GM19351 (cell line): Measurements from ENCODE around the gene PSME3.
"Not testable (repeated sequence)": the region's sequence is repeated elsewhere in the genome, so short reads cannot be mapped to it uniquely, and the experiment has no call there.

Source experiments
- ATAC-seq: cut with Tn5 transposase; IDR thresholded peaks from one replicate; pipeline ENCODE4 v1.9.1; 2021; ENCODE audit warnings: mild to moderate bottlenecking, moderate library complexity; ENCODE audit not compliant: unreplicated experiment

PSME3 gene

DNA sequence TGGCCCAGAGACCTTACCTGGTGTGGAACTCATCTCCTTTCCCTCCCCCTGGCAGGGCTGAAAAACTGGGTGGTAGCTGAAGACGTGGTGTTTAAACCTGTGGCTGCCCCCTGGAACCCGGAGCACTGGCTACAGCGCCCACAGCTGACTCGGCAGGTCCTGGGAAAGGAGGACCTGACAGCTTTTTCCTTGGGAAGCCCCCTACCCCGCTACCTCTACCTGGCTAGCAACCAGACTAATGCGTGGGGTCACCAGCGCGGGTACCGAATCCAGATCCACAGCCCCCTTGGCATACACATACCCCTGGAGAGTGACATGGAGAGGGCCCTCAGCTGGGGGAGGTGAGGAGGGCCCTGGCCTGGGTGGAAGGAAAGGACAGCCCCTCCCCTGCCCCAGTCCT is 15.8 kb downstream of the PSME3 start:
- no peak for ATAC-seq

DNA sequence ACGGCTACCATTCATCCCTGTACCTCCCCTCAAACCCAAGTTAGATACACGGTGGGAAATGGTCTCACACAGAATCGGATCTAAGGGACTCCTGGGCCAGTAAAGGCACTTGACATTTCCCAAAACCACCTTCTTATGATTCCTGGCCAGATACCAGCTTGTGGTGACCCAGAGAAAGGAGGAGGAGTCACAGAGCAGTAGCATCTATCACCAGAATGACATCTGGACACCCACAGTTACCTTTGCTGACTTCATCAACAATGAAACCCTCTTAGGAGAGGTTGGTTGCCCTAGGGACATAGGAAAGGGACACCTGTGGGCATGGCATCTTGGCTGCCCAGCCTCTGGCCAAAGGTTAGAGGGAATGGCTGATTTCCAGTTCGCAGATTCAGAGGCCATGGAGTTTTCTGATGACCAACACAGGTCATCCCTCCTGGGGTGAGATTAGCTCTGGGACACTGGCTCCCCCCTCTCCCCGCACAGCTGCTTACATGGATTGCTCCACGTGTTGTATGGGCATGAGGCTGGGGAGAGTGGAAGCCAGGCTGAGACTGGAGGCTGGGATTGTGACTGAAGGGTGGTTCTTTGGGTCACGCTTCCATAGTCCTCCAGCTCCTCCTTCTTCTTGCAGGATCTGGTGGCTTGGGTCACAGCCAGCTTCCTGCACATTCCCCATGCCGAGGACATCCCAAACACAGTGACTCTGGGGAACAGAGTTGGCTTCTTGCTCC is 16.4 kb downstream of the PSME3 start:
- no peak for ATAC-seq

DNA sequence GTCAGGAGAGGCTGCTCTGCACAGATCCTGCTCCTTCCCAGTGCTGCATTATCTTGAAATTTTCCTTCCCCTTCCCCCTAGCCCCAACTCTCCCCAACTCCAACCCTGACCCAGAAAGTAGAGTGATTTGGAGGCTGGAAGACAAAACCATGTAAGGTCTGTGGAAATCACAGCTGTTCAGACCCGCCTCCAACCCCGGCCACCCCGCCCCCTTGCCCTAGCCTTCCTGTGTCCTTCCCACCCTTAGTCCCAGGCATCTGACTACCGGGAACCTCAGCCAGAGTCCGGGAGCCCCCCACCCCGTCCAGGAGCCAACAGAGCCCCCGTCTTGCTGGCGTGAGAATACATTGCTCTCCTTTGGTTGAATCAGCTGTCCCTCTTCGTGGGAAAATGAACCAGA is 17.8 kb downstream of the PSME3 start, which contains the start of gene AOC3:
TSS of gene AOC3 (plus strand) at position 246 of the 400 bp plus-strand sequence. CDS start at position 391, 145 bp downstream.
- ATAC-seq: no peak

DNA sequence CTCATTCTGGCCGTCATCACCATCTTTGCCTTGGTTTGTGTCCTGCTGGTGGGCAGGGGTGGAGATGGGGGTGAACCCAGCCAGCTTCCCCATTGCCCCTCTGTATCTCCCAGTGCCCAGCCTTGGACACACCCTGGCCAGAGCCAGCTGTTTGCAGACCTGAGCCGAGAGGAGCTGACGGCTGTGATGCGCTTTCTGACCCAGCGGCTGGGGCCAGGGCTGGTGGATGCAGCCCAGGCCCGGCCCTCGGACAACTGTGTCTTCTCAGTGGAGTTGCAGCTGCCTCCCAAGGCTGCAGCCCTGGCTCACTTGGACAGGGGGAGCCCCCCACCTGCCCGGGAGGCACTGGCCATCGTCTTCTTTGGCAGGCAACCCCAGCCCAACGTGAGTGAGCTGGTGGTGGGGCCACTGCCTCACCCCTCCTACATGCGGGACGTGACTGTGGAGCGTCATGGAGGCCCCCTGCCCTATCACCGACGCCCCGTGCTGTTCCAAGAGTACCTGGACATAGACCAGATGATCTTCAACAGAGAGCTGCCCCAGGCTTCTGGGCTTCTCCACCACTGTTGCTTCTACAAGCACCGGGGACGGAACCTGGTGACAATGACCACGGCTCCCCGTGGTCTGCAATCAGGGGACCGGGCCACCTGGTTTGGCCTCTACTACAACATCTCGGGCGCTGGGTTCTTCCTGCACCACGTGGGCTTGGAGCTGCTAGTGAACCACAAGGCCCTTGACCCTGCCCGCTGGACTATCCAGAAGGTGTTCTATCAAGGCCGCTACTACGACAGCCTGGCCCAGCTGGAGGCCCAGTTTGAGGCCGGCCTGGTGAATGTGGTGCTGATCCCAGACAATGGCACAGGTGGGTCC is 18.4 kb downstream of the PSME3 start:
- not testable (repeated sequence) for ATAC-seq

DNA sequence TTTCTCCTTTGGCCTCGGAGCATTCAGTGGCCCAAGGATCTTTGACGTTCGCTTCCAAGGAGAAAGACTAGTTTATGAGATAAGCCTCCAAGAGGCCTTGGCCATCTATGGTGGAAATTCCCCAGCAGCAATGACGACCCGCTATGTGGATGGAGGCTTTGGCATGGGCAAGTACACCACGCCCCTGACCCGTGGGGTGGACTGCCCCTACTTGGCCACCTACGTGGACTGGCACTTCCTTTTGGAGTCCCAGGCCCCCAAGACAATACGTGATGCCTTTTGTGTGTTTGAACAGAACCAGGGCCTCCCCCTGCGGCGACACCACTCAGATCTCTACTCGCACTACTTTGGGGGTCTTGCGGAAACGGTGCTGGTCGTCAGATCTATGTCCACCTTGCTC is 19.2 kb downstream of the PSME3 start:
- no peak for ATAC-seq

DNA sequence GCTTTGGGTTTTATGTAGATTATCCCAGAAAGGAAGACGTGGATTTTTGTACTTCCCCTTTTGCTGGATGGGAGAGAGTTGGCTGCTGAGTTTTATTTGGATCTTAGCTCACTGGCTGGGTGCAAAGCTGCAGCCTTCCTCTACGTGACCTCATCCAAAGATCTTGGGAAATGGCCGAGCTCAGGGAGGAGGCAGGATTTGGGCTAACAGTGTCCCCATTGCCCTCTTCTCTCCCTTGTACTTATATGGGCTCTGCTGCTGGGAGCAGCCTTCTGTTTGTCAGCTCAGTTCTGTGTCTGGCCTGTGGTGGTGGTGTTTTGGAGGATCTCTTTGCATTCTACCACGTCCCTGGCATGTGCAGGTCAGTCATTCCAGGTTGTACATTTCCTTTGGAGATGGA is 19.8 kb downstream of the PSME3 start:
- no peak for ATAC-seq

DNA sequence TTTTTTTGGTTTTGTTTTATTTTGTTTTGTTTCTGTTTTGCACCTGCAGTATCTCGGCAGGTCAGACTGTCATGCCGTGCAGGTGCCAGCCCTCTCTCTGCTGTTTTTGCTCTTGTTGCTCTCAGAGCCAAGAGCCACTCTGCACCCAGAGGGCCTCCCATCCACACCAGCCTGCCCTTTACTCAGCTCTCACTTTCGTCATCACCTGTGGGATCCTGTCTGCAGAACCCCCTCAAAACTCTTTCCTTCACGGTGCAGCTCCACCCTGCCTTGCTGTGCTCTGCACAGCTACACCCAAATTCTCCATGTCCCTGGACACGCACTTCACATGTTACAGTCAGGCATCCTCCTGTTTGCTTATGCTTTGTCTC is 20.4 kb downstream of the PSME3 start:
- no peak for ATAC-seq

DNA sequence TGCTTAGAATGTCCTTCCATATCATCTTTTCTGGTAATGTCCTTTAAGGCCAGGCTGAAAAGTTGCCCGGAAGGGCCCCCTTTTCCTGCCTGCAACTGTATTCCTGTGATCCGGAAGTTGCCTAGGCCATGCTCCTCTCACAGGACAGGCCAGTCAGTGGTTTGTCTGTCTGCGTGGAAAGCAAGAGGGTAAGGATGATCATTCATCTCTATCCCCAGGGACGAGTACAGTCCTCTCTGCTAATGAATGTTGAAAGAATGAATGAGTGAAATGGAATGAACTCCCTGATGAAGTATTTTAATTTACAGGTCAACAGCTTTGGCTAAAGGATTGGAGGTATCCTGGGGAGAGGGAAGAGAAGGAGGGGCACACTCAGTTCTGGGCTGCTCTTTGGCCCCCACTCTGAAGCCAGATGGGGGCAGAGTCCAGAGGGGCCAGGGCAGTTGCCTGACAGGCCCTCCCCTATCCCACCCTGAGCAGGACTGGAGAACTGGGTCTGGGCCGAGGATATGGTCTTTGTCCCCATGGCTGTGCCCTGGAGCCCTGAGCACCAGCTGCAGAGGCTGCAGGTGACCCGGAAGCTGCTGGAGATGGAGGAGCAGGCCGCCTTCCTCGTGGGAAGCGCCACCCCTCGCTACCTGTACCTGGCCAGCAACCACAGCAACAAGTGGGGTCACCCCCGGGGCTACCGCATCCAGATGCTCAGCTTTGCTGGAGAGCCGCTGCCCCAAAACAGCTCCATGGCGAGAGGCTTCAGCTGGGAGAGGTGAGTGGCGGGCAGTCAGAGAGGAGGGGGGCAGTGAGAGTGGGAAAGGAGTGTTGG is 21.0 kb downstream of the PSME3 start:
- no peak for ATAC-seq

- no peak for ATAC-seq
Measured at GRCh38 chr17:42855048-42855596, 21.9 kb downstream of the PSME3 start.

GRCh38 chr17:42856093-42856492 is 22.9 kb downstream of the PSME3 start:
- not testable (repeated sequence) for ATAC-seq

DNA sequence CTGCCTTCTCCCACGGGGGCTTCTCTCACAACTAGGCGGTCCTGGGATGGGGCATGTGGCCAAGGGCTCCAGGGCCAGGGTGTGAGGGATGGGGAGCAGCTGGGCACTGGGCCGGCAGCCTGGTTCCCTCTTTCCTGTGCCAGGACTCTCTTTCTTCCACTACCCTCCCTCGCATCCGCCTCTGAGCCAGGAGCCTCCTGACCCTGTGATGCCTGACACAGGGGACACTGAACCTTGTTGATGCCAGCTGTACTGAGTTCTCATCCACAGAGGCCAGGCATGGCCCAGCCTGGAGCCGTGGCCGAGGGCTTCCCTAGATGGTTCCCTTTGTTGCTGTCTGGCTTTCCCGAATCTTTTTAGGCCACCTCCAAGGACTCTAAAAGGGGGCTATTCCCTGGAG is 23.3 kb downstream of the PSME3 start:
- ATAC-seq: not testable (repeated sequence)

DNA sequence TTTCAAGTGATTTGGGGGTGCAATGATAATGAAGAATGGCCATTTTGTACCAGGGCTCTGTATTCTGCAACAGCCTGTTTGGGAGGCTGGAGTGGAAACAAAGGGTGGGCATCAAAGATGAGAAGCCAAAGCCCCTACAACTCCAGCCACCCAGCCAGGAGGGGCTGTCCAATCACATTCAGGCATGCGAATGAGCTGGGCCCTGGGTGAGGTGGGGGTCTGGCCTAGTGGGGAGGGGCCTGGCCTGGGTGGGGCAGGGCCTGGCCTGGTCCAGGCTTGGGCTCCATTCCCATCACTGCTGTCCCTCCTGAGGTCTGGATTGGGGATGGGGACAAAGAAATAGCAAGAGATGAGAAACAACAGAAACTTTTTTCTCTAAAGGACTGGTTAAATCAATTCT is 24.2 kb downstream of the PSME3 start:
- ATAC-seq: no peak

DNA sequence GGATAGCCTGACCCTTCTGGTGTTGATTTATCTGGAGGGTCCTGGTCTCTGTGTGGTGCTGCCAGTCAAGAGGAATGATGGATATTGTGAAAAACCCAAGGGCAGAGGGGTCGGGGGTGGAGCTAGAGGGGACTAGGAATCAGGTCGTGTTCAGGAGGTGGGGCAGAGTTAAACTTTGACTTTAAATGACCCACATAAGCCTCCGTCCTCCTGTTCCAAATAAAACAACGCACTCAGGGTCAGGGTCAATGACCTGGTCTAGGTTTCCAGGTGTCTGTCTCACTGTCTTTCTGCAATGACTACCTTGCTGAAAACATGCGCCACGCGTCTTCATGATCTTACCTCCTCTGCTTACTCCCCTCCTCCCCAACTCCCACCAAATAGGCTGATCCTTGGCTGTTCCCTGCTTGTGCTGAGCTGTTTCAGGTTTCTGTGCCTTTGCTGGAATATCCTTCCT is 32.5 kb downstream of the PSME3 start:
- no peak for ATAC-seq

DNA sequence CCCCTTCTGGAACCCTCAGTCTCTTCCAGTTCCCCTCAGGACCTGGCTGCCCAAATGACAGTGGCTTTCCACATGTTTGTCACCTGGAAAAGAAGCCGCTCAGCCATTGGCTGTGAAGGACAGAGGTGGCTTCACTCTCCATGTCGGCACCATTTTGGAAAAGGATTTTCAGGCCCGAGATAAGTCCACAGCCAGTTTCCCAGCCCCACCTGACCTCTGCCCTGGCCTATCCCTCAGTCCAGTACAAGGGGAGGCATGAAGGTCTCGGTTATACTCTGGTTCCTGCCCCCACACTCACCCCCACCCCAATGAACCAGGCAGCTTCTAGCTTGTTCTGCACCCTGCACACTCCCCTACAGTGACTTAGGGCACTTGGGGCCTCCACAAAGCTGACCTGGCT is 33.0 kb downstream of the PSME3 start:
- no peak for ATAC-seq

DNA sequence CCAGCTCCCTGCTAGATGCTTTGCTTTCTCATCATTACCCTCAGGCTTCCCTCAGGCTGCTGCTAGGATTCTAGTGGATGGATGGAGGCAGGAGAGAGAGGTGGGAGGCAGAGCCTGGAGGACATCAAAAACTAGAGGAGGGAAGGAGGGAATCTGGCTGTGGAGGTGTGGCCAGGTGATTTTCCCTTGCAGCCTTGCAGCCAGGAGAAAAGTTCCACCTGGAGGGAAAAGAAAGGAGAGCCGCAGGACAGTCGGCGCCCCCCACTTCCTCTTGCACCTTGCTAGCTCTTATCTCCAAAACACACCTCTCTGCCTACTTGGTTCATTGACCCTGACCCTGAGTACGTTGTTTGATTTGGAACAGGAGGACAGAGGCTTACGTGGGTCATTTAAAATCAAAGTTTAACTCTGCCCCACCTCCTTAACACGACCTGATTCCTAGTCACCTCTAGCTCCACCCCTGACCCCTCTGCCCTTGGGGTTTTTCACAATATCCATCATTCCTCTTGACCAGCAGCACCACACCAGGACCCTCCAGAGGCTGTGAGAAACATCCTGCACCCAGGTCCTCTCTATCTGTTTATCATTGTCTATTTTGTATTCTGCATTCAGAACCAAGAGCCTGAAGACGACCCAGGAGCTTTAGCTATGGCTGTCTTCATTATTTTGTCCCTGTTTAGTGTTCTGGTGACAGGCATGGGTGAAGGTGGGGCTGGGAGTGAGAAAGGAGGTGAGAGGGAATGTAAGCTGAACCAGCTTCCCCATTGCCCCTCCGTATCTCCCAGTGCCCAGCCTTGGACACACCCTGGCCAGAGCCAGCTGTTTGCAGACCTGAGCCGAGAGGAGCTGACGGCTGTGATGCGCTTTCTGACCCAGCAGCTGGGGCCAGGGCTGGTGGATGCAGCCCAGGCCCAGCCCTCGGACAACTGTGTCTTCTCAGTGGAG is 33.7 kb downstream of the PSME3 start:
- no peak for ATAC-seq

DNA sequence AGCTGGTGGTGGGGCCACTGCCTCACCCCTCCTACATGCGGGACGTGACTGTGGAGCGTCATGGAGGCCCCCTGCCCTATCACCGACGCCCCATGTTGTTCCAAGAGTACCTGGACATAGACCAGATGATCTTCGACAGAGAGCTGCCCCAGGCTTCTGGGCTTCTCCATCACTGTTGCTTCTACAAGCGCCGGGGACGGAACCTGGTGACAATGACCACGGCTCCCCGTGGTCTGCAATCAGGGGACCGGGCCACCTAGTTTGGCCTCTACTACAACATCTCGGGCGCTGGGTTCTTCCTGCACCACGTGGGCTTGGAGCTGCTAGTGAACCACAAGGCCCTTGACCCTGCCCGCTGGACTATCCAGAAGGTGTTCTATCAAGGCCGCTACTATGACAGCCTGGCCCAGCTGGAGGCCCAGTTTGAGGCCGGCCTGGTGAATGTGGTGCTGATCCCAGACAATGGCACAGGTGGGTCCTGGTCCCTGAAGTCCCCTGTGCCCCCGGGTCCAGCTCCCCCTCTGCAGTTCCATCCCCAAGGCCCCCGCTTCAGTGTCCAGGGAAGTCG is 34.6 kb downstream of the PSME3 start:
- ATAC-seq: not testable (repeated sequence)

DNA sequence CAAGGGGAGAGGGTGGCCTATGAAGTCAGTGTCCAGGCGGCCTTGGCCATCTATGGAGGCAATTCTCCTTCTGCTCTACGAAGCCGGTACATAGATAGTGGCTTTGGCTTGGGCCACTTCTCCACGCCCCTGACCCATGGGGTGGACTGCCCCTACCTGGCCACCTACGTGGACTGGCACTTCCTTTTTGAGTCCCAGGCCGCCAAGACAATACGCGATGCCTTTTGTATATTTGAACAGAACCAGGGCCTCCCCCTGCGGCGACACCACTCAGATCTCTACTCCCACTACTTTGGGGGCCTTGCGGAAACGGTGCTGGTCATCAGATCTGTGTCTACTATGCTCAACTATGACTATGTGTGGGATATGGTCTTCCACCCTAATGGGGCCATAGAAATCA is 35.1 kb downstream of the PSME3 start:
- no peak for ATAC-seq

- ATAC-seq: no peak
Measured at GRCh38 chr17:42871647-42872046, 38.5 kb downstream of the PSME3 start.

- no peak for ATAC-seq
Measured at GRCh38 chr17:42872251-42872965, 39.2 kb downstream of the PSME3 start.
